ENCODE data around the gene MRO. TPM values are rescaled to one million over a fixed set of nuclear protein-coding genes. Genes with fewer than 3 reads are reported as not detected.
"Not testable (repeated sequence)": the region's sequence is repeated elsewhere in the genome, so short reads cannot be mapped to it uniquely, and the experiment has no call there.

MRO gene
- total and polyA plus RNA-seq, 11 donors: 0.19 to 6.9 (median 1.6) TPM

DNA sequence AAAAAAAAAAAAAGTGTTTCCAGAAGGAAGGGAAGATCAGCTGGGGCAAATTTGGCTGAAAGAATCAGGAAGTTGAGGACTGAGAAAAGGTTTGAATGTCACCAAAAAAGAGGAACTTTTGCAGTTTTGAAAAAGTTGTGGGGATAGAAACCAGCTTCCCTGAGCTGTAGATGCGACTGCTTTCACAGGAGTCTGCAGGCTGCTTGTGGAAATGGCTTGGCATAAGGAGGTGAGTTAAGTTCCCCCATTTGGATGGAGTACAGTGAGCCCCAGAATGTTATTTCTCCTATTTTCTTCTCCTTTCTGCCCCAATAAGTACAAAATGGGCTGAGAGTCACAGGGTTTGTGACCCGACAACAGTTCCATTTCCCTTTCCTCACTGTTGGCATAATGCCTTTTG lies 42.6 kb upstream of the MRO start:
- peak; percentile 33 to 70 (median 54) for ATAC-seq
- H3K27me3 ChIP-seq: no peaks in the 10 kb centered on the region
- H3K27ac ChIP-seq: peak overlapping the region in 2 of 12 donors; percentile 42 to 79

DNA sequence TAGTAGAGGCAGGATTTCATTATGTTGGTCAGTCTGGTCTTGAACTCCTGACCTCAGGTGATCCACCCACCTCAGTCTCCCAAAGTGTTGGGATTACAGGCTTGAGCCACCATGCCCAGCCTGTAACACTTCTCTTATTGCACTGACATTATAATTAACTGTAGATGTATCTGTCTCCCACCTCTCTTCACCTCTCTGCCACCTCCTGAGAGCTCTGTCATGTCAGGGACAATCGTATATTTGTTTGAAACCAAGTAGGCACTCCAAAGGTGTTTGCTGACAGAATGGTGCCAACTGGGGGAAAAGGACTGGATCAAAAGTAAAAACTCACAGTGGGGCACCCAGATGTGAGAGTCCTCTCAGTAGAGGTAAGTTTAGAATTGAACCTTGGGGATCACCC lies 41.8 kb upstream of the MRO start:
- intact Hi-C loops (cut with DNase I): loop anchor here in 1 of 10 donors (5.0 kb wide), 1 partner anchor 39 kb away; the partner anchor contains the start of gene MRO
- Histone ChIP-seq H3K4me1 (peaks cover 0 to 30% (median 0%) of the 10 kb centered on the region in 12 donors), H3K4me3 (no peak overlapping the region), H3K27ac (peak overlapping the region in 2 of 12 donors; percentile 5 to 79), H3K36me3 (no peaks in the 10 kb centered on the region), H3K9me3 (no peaks in the 10 kb centered on the region), H3K27me3 (no peaks in the 10 kb centered on the region)
- DNase-seq (no peak), ATAC-seq (no peak)
- 36 to 58% (median 55%) methylated on average over 1 of the region's 1 CpG for WGBS, 4 donors
- TF ChIP-seq POLR2A (IDR thresholded peaks at IDR 0.05) (no peak), CTCF (IDR thresholded peaks at IDR 0.05) (no peak)

More for the DNA sequence above, 42.6 kb upstream of the MRO start:
- H3K36me3 ChIP-seq: no peaks in the 10 kb centered on the region
- TF ChIP-seq CTCF (IDR thresholded peaks at IDR 0.05) (no peak), POLR2A (IDR thresholded peaks at IDR 0.05) (no peak)
- peaks cover 0 to 24% (median 0%) of the 10 kb centered on the region in 12 donors for H3K4me1 ChIP-seq
- no peak overlapping the region for H3K4me3 ChIP-seq
- WGBS, 4 donors: 81 to 86% (median 83%) methylated on average over 2 of the region's 2 CpGs
- intact Hi-C loops (cut with DNase I): loop anchor here in 1 of 10 donors (5.0 kb wide), 1 partner anchor 40 kb away; the partner anchor contains the start of gene MRO
- no peaks in the 10 kb centered on the region for H3K9me3 ChIP-seq
- DNase-seq: no peak

- TF ChIP-seq POLR2A (IDR thresholded peaks at IDR 0.05) (no peak), CTCF (IDR thresholded peaks at IDR 0.05) (no peak)
- ATAC-seq (no peak), DNase-seq (no peak)
- Histone ChIP-seq H3K4me1 (peaks cover 0 to 32% (median 0%) of the 10 kb centered on the region in 12 donors), H3K4me3 (no peak overlapping the region), H3K27ac (no peak overlapping the region), H3K36me3 (no peaks in the 10 kb centered on the region), H3K27me3 (no peaks in the 10 kb centered on the region), H3K9me3 (no peaks in the 10 kb centered on the region)
- intact Hi-C loops (cut with DNase I): loop anchor here in 1 of 10 donors (5.0 kb wide), 1 partner anchor 38 kb away; the partner anchor contains the start of gene MRO
These were observed 40.2 kb upstream of the MRO start for GRCh38 chr18:50859793-50860555.

- no peak overlapping the region for H3K27ac ChIP-seq
- no peaks in the 10 kb centered on the region for H3K27me3 ChIP-seq
- DNase-seq (no peak), ATAC-seq (no peak)
- no peaks in the 10 kb centered on the region for H3K36me3 ChIP-seq
- no peak overlapping the region for H3K4me3 ChIP-seq
- TF ChIP-seq POLR2A (IDR thresholded peaks at IDR 0.05) (no peak), CTCF (IDR thresholded peaks at IDR 0.05) (no peak)
- H3K4me1 ChIP-seq: peaks cover 0 to 42% (median 0%) of the 10 kb centered on the region in 12 donors
- intact Hi-C loops (cut with DNase I): no loop called here
- H3K9me3 ChIP-seq: no peaks in the 10 kb centered on the region
- 73 to 88% (median 83%) methylated on average over 3 of the region's 3 CpGs for WGBS, 4 donors
These were observed 37.9 kb upstream of the MRO start for GRCh38 chr18:50857694-50858093.

DNA sequence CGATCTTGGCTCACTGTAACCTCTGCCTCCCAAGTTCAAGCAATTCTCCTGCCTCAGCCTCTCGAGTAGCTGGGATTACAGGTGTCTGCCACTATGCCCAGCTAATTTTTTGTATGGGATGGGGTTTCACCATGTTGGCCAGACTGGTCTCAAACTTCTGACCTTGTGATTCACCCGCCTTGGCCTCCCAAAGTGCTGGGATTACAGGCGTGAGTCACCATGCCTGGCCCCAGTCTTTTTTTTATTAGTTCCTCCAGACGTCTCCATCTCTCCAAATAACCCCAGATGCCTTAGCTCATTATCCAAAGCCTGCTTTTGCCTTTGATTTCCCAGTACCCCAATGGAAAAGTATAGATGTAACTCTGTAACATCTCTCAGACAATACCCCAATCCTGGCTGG lies 37.4 kb upstream of the MRO start:
- intact Hi-C loops (cut with DNase I); ATAC-seq; DNase-seq: not testable (repeated sequence)

More for the DNA sequence above, 37.4 kb upstream of the MRO start:
- peaks cover 0 to 39% (median 0%) of the 10 kb centered on the region in 12 donors for H3K4me1 ChIP-seq
- not testable (repeated sequence) for H3K9me3 ChIP-seq, H3K27ac ChIP-seq, H3K4me3 ChIP-seq, H3K36me3 ChIP-seq, H3K27me3 ChIP-seq
- 58 to 62% (median 60%) methylated on average over 5 of the region's 5 CpGs for whole genome bisulfite sequencing, 4 donors
